GM12878 (cell line): ENCODE measurements around the gene BCS1L. TPM values are rescaled to one million over a fixed set of nuclear protein-coding genes. Genes with fewer than 3 reads are reported as not detected.

Experiments used
- ATAC-seq: fragments of 200-7000 bp; cut with Tn5 transposase; 3 replicates; pipeline ENCODE4 v1.9.1; 2020; ENCODE audit warnings: mild to moderate bottlenecking, moderate library complexity
- BruUV-seq: library from RNA; stranded (reverse); fragments of 400-500 nt; replicated peaks from 2 replicates; lab custom pipeline; 2021; lab: Mats Ljungman, UMichigan
- CTCF ChIA-PET: fragments of 300-600 bp; sonication (Branson Sonifier 250); formaldehyde crosslinking; extraction: SDS; loops from one replicate; lab custom pipeline; 2021; ENCODE audit warnings: inconsistent platforms; lab: Yijun Ruan, JAX
- POLR2A ChIA-PET: fragments of 350-600 bp; formaldehyde crosslinking; extraction: SDS; loops from one replicate; lab custom pipeline; 2021; ENCODE audit warnings: inconsistent platforms; lab: Charles Lee
- RAD21 ChIA-PET: fragments of 300-600 bp; sonication (Branson Sonifier 250); formaldehyde crosslinking; loops from one replicate; lab custom pipeline; 2023; ENCODE audit warnings: antibody characterized with exemption; ENCODE audit not compliant: unreplicated experiment; lab: Charles Lee
- SMC1A ChIA-PET: fragments of 300-600 bp; sonication (Branson Sonifier 250); formaldehyde crosslinking; loops from one replicate; lab custom pipeline; 2023; ENCODE audit not compliant: unreplicated experiment, uncharacterized antibody; lab: Charles Lee
- DNase-seq: peaks from one replicate; pipeline ENCODE4 v3.0.0-alpha.2; 2011; ENCODE audit warnings: low read depth, low spot score
- FAIRE-seq: peaks from 3 replicates; lab custom pipeline; 2011; peaks lifted over from hg19 to GRCh38; lab: Jason Lieb, UNC
- H2AFZ ChIP-seq: 2 replicates; pipeline ENCODE4 v1.6.0; 2011; ENCODE audit warnings: low read depth, low read length, control low read depth; ENCODE audit not compliant: control insufficient read depth
- H3K27ac ChIP-seq: 2 replicates; pipeline ENCODE4 v1.5.1; 2011; ENCODE audit warnings: control low read depth; ENCODE audit not compliant: control insufficient read depth, insufficient read depth
- H3K27me3 ChIP-seq, 2 experiments: replicated peaks in 1 of 2; 2 replicates each; pipeline versions ENCODE4 v1.6.0 to v1.6.1; 2011; ENCODE audit warnings: low read length in 1 of 2; ENCODE audit not compliant: control insufficient read depth in 2 of 2, insufficient read depth in 2 of 2
- H3K36me3 ChIP-seq, 2 experiments: 2 replicates each; pipeline ENCODE4 v1.5.1; 2011; ENCODE audit warnings: low read length in 1 of 2; ENCODE audit not compliant: control insufficient read depth in 2 of 2, insufficient read depth in 2 of 2
- H3K4me1 ChIP-seq: 2 replicates; pipeline ENCODE4 v1.6.1; 2011; ENCODE audit warnings: mild to moderate bottlenecking, low read length, moderate library complexity, mixed read lengths; ENCODE audit not compliant: control insufficient read depth, insufficient read depth
- H3K4me2 ChIP-seq: 2 replicates; pipeline ENCODE4 v1.6.0; 2011; ENCODE audit warnings: control low read depth; ENCODE audit not compliant: control insufficient read depth, insufficient read depth
- H3K4me3 ChIP-seq: fragments of 200-600 bp; sonication (generic); 2 replicates; pipeline ENCODE4 v1.5.1; 2016
- H3K79me2 ChIP-seq: 2 replicates; pipeline ENCODE4 v1.6.0; 2011; ENCODE audit warnings: low read length; ENCODE audit not compliant: control insufficient read depth, insufficient read depth
- H3K9ac ChIP-seq: 2 replicates; pipeline ENCODE4 v1.8.0; 2011; ENCODE audit warnings: low read length, control low read depth, mixed read lengths; ENCODE audit not compliant: control insufficient read depth, insufficient read depth
- H3K9me3 ChIP-seq: replicated peaks from 3 replicates; pipeline ENCODE4 v1.5.1; 2011; ENCODE audit warnings: mild to moderate bottlenecking, low read length; ENCODE audit not compliant: control insufficient read depth, insufficient read depth
- H4K20me1 ChIP-seq: 2 replicates; pipeline ENCODE4 v1.6.0; 2011; ENCODE audit not compliant: control insufficient read depth, insufficient read depth
- PAX5 ChIP-seq: IDR thresholded peaks from 2 replicates; pipeline ENCODE4 v1.6.1; 2011; ENCODE audit warnings: low read depth, low read length, borderline replicate concordance
- POLR2A ChIP-seq: IDR thresholded peaks from 2 replicates; pipeline ENCODE4 v1.6.1; 2011; ENCODE audit warnings: low read depth, mild to moderate bottlenecking, low read length
- RAD21 ChIP-seq: IDR thresholded peaks from 2 replicates; pipeline ENCODE4 v1.6.1; 2011; ENCODE audit warnings: mild to moderate bottlenecking, low read depth, low read length, moderate library complexity; ENCODE audit not compliant: insufficient read depth
- SP1 ChIP-seq: IDR thresholded peaks from one replicate; pipeline ENCODE4 v1.6.1; 2011; ENCODE audit warnings: low read depth, low read length
- SRF ChIP-seq, 2 experiments: IDR thresholded peaks; 2 replicates each; pipeline ENCODE4 v1.6.1; 2011; ENCODE audit warnings: low read depth in 2 of 2, low read length in 2 of 2, mild to moderate bottlenecking in 1 of 2, moderate library complexity in 1 of 2
- STAT1 ChIP-seq: fragments of 450-650 bp; conservative IDR thresholded peaks from 2 replicates; pipeline ENCODE4 v1.6.1; 2014; ENCODE audit warnings: antibody characterized with exemption, mild to moderate bottlenecking
- WGBS: methylation state at CpG from one replicate; pipeline ENCODE4 v1.1.6; 2016; ENCODE audit warnings: low lambda C conversion rate; ENCODE audit not compliant: insufficient replicate concordance, insufficient coverage; ENCODE audit errors: missing lambda C conversion rate; 5-methylcytosine and 5-hydroxymethylcytosine counted together
- in situ Hi-C: fragments of 300-500 bp; cut with MboI; formaldehyde crosslinking; loops from 9 replicates; pipeline ENCODE4 v1.14.3; 2018; ENCODE audit warnings: mixed read lengths
- intact Hi-C: fragments of 100-400 bp; cut with micrococcal nuclease; formaldehyde crosslinking; loops from one replicate; pipeline ENCODE4 v1.14.2; 2022; ENCODE audit not compliant: unreplicated experiment
- polyA plus RNA-seq, 11 experiments: library from polyadenylated mRNA; depleted of rRNA in 4 of 11; unstranded in 6 of 11; stranded (reverse) in 5 of 11; fragments of >200 nt; fragmentation: Nextera tagmentation in 4 of 11; fragmentation: Illumina TruSeq in 1 of 11; extraction: Ambion mirVana in 4 of 11; extraction: Trizol in 1 of 11; gene quantifications; 1 replicate in 1 of 11; 2 replicates in 10 of 11; pipeline versions ENCODE4 v1.2.1 to v1.2.3, GENCODE V29; 2011 to 2016; ENCODE audit warnings: inconsistent platforms in 2 of 11, missing spikeins in 2 of 11, low read depth in 1 of 11
- total RNA-seq, 4 experiments: library from RNA; depleted of rRNA in 3 of 4; stranded (reverse); fragments of >200 nt in 3 of 4; fragmentation: Illumina TruSeq in 1 of 4; extraction: Trizol in 1 of 4; gene quantifications; 2 replicates each; pipeline versions ENCODE4 v1.2.1 to v1.2.3, GENCODE V29; 2013 to 2021
- TF ChIP-seq, protein P1 (sequence below): fragments of 150-350 bp; IDR thresholded peaks from 2 replicates; pipeline ENCODE4 v1.6.1; 2016; ENCODE audit warnings: low read depth, low read length
- TF ChIP-seq, protein P2 (sequence below), 3 experiments: IDR thresholded peaks in 2 of 3; conservative IDR thresholded peaks in 1 of 3; 2 replicates each; pipeline ENCODE4 v1.5.1; 2011; ENCODE audit warnings: low read depth in 3 of 3, low read length in 3 of 3, mild to moderate bottlenecking in 3 of 3, control low read depth in 2 of 3, moderate library complexity in 2 of 3, inconsistent platforms in 1 of 3, mixed read lengths in 1 of 3; ENCODE audit not compliant: control insufficient read depth in 2 of 3, insufficient read depth in 1 of 3; ENCODE audit errors: extremely low read depth in 1 of 3

Gene BCS1L
- total and polyA plus RNA-seq, 10 of the 15 experiments (the other 5 are each of a cell fraction or from before 2014, with no cell fraction given), result 40.4 to 114 (median 65.2) TPM

DNA sequence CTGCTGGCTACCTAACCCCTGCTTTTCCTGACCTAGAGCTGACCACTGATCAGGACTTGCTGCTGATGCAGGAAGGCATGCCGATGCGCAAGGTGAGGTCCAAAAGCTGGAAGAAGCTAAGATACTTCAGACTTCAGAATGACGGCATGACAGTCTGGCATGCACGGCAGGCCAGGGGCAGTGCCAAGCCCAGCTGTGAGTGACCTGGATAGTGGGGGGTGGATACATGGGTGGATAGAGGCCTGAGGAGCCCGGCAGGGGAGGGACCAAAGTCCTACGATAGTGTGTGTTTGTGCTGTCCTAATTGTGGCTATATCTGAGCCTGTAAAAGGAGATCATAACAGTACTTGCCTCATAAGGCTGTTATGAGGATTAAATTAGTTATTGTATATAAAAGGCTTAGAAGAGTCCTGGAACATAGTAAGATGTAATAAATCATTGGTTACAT lies 43.6 kb upstream of the BCS1L start (continued):
- TF ChIP-seq, protein P1, sequence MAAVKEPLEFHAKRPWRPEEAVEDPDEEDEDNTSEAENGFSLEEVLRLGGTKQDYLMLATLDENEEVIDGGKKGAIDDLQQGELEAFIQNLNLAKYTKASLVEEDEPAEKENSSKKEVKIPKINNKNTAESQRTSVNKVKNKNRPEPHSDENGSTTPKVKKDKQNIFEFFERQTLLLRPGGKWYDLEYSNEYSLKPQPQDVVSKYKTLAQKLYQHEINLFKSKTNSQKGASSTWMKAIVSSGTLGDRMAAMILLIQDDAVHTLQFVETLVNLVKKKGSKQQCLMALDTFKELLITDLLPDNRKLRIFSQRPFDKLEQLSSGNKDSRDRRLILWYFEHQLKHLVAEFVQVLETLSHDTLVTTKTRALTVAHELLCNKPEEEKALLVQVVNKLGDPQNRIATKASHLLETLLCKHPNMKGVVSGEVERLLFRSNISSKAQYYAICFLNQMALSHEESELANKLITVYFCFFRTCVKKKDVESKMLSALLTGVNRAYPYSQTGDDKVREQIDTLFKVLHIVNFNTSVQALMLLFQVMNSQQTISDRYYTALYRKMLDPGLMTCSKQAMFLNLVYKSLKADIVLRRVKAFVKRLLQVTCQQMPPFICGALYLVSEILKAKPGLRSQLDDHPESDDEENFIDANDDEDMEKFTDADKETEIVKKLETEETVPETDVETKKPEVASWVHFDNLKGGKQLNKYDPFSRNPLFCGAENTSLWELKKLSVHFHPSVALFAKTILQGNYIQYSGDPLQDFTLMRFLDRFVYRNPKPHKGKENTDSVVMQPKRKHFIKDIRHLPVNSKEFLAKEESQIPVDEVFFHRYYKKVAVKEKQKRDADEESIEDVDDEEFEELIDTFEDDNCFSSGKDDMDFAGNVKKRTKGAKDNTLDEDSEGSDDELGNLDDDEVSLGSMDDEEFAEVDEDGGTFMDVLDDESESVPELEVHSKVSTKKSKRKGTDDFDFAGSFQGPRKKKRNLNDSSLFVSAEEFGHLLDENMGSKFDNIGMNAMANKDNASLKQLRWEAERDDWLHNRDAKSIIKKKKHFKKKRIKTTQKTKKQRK, result no peak
- TF ChIP-seq SP1 (no peak), POLR2A (no peak)

DNA sequence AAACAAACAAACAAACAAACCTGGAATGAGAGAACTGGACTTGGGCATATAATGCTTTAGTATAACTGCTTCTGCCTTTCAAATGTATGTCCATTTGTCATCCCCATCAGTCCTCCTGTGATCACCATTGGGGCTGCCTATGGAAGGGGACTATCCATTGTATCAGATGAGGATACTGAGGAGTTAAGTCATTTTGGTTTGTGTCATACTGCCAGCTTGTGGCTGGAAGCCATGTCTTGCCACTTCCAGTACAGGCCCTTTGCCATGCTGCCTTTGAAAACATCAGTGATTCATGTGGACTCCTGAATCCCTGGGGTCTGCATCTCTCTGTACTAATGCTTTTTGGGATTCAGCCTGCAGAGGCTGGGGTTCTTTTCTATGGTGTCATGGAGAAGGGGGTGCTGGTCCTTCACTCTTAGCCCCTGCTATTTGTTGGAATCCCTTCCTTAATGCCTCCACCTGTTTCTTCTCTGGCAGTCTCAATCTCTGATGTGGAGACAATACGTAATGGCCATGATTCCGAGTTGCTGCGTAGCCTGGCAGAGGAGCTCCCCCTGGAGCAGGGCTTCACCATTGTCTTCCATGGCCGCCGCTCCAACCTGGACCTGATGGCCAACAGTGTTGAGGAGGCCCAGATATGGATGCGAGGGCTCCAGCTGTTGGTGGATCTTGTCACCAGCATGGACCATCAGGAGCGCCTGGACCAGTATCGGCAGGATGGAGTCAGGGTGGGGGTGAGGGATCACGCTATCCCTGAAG lies 41.2 kb upstream of the BCS1L start:
- H3K4me1 ChIP-seq, result no peaks in the 10 kb centered on the region
- no peak overlapping the region for H2AFZ ChIP-seq
- no peak overlapping the region for H3K4me3 ChIP-seq
- FAIRE-seq (no peak), DNase-seq (no peak), ATAC-seq (no peak)
- 76% methylated on average over 9 of the region's 9 CpGs for WGBS
- TF ChIP-seq, protein P2, sequence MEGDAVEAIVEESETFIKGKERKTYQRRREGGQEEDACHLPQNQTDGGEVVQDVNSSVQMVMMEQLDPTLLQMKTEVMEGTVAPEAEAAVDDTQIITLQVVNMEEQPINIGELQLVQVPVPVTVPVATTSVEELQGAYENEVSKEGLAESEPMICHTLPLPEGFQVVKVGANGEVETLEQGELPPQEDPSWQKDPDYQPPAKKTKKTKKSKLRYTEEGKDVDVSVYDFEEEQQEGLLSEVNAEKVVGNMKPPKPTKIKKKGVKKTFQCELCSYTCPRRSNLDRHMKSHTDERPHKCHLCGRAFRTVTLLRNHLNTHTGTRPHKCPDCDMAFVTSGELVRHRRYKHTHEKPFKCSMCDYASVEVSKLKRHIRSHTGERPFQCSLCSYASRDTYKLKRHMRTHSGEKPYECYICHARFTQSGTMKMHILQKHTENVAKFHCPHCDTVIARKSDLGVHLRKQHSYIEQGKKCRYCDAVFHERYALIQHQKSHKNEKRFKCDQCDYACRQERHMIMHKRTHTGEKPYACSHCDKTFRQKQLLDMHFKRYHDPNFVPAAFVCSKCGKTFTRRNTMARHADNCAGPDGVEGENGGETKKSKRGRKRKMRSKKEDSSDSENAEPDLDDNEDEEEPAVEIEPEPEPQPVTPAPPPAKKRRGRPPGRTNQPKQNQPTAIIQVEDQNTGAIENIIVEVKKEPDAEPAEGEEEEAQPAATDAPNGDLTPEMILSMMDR (IDR thresholded peaks at IDR 0.05 in 2 of 3, conservative IDR thresholded peaks at IDR 0.05 in 1 of 3; ENCODE audit: control insufficient read depth in 2 of 3, extremely low read depth in 1 of 3, insufficient read depth in 1 of 3, low read depth in 3 of 3, low read length in 3 of 3), result peak in 2 of 3 experiments; percentile 21 to 31; a peak in 2 of 6 replicates
- peak; percentile 21; the same call in 1 of the 2 replicates for TF ChIP-seq RAD21
- no peak for TF ChIP-seq STAT1
- TF ChIP-seq SRF (IDR thresholded peaks at IDR 0.05; ENCODE audit: low read depth in 2 of 2, low read length in 2 of 2), result no peak
- no peak for TF ChIP-seq PAX5
- H4K20me1 ChIP-seq, result no peaks in the 10 kb centered on the region
- no peaks in the 10 kb centered on the region for H3K79me2 ChIP-seq
- no peak overlapping the region for H3K9ac ChIP-seq
- intact Hi-C loops (no loop called here), in situ Hi-C loops (no loop called here)
- no peaks in the 10 kb centered on the region for H3K27me3 ChIP-seq
- no peak overlapping the region for H3K4me2 ChIP-seq
- no peaks in the 10 kb centered on the region for H3K9me3 ChIP-seq
- H3K27ac ChIP-seq, result no peak overlapping the region
- ChIA-PET SMC1A (no interaction called here), RAD21 (no interaction called here), CTCF (no interaction called here), POLR2A (interaction anchor here (0.5 kb wide), 1 partner anchor 38 kb away, joined by 3 read pairs; no protein-coding TSS in a partner anchor)
- BruUV-seq, result no TSS peak
- H3K36me3 ChIP-seq, result no peaks in the 10 kb centered on the region
